ENCODE data around the gene C1orf94. TPM values are rescaled to one million over a fixed set of nuclear protein-coding genes. Genes with fewer than 3 reads are reported as not detected.
"Not testable (repeated sequence)": the region's sequence is repeated elsewhere in the genome, so short reads cannot be mapped to it uniquely, and the experiment has no call there.

The C1orf94 gene
- total RNA-seq, 1 donor: not detected

DNA sequence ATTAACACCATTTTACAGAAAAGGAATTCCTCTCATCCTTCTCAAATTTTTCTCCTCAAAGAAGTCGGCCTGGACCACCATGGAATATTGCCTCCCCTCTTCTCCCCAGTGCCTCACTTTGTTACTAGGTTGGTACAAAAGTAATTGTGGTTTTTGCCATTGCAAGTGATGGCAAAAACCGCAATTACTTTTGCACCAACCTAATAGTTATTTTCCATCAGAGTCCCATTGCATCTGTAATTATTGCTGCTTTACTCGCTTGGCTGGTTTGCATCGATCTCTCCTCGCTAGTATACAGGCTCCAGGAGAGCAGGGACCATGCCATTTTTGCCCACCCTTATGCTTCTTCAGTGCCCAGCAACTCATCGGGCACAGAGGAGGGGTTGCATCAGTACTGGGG lies 963 bp upstream of the C1orf94 start:
- no peak overlapping the region for H3K4me3 ChIP-seq (ENCODE audit: low read depth, low read length)
- DNase-seq (ENCODE audit: low read depth): no peak
- no peak for TF ChIP-seq CTCF (IDR thresholded peaks at IDR 0.05; ENCODE audit: insufficient read depth, low read depth, low read length)

DNA sequence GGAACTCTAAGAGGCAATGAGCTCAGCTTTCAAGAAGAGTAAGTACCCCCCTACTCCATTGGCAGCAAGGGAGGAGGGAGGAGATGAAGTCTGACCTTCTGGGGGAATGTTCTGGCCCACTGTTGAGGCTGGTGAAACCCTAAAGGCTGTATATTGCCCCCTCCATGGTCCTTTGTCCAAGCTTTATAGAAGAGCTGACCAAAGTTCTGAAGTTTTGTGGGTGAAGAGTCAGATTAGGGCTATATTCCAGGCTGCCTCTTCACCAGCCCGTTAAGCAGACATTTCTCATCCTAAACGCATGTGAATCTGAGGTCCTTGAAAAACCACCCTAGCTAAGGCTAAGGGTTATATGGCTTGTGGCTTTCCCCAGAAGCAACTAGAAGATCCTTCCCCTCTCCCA lies 1.4 kb downstream of the C1orf94 start:
- H3K4me3 ChIP-seq (ENCODE audit: low read depth, low read length): no peak overlapping the region
- no peak for DNase-seq (ENCODE audit: low read depth)
- TF ChIP-seq CTCF (IDR thresholded peaks at IDR 0.05; ENCODE audit: insufficient read depth, low read depth, low read length): no peak

- DNase-seq (ENCODE audit: low read depth); H3K4me3 ChIP-seq (ENCODE audit: low read depth, low read length): not testable (repeated sequence)
Measured at GRCh38 chr1:34183381-34183780, 6.7 kb downstream of the C1orf94 start.

GRCh38 chr1:34186741-34187494 lies 10.2 kb downstream of the C1orf94 start:
- TF ChIP-seq CTCF (IDR thresholded peaks at IDR 0.05; ENCODE audit: insufficient read depth, low read depth, low read length): no peak
- H3K4me3 ChIP-seq (ENCODE audit: low read depth, low read length): no peak overlapping the region
- DNase-seq (ENCODE audit: low read depth): no peak

- DNase-seq (ENCODE audit: low read depth): no peak
- H3K4me3 ChIP-seq (ENCODE audit: low read depth, low read length): no peak overlapping the region
- TF ChIP-seq CTCF (IDR thresholded peaks at IDR 0.05; ENCODE audit: insufficient read depth, low read depth, low read length): no peak
Measured at GRCh38 chr1:34188418-34188817, 11.7 kb downstream of the C1orf94 start.

GRCh38 chr1:34188985-34189384 lies 12.3 kb downstream of the C1orf94 start:
- no peak for TF ChIP-seq CTCF (IDR thresholded peaks at IDR 0.05; ENCODE audit: insufficient read depth, low read depth, low read length)
- no peak overlapping the region for H3K4me3 ChIP-seq (ENCODE audit: low read depth, low read length)

DNA sequence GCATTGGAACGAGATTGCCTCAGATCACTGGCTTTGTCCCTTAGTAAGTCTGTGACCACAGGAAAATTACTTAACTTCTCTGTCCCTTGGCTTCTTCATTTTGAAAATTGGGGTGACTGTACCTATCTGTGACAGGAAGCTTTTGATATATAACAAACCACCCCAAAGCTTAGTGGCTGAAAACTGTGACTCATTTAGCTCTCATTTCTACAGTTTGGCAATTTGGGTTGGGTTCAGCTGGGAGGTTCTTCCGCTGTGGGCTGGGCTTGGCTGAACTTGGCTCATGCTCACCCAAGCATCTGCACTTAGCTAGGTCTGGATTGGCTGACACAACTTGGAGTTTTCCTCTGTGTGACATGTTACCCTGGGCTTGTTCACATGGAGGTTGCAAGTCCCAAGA lies 14.0 kb downstream of the C1orf94 start:
- no peak for TF ChIP-seq CTCF (IDR thresholded peaks at IDR 0.05; ENCODE audit: insufficient read depth, low read depth, low read length)
- no peak overlapping the region for H3K4me3 ChIP-seq (ENCODE audit: low read depth, low read length)
- DNase-seq (ENCODE audit: low read depth): no peak

More at GRCh38 chr1:34188985-34189384, 12.3 kb downstream of the C1orf94 start:
- no peak for DNase-seq (ENCODE audit: low read depth)
